GM23338 (cell line): ENCODE measurements around the gene DENND5A.

ENCODE experiments used
- POLR2AphosphoS5 ChIP-seq: IDR thresholded peaks from 2 replicates; pipeline ENCODE4 v1.6.1; 2016; ENCODE audit warnings: antibody characterized with exemption, low read depth
- TF ChIP-seq, protein P1 (sequence below), 2 experiments: fragments of 200-600 bp in 1 of 2; sonication (generic) in 1 of 2; conservative IDR thresholded peaks; 2 replicates each; pipeline versions ENCODE4 v1.5.1 to v1.6.1; 2016 to 2017; ENCODE audit warnings: antibody characterized with exemption in 2 of 2, low read depth in 2 of 2, mild to moderate bottlenecking in 2 of 2, moderate library complexity in 1 of 2

DNA sequence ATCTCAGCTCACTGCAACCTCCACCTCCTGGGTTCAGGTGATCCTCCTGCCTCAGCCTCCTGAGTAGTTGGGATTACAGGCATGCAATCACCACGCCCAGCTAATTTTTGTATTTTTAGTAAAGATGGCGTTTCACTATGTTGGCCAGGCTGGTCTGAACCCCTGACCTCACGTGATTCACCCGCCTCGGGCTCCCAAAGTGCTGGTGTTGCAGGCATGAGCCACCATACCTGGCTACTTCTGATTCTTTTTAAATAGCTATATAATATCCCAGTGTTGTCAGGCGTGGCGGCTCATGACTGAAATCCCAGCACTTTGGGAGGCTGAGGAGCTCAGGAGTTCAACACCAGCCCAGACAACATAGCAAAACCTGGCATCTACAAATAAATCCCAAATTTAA, 28.5 kb upstream of the DENND5A start:
- TF ChIP-seq, protein P1, sequence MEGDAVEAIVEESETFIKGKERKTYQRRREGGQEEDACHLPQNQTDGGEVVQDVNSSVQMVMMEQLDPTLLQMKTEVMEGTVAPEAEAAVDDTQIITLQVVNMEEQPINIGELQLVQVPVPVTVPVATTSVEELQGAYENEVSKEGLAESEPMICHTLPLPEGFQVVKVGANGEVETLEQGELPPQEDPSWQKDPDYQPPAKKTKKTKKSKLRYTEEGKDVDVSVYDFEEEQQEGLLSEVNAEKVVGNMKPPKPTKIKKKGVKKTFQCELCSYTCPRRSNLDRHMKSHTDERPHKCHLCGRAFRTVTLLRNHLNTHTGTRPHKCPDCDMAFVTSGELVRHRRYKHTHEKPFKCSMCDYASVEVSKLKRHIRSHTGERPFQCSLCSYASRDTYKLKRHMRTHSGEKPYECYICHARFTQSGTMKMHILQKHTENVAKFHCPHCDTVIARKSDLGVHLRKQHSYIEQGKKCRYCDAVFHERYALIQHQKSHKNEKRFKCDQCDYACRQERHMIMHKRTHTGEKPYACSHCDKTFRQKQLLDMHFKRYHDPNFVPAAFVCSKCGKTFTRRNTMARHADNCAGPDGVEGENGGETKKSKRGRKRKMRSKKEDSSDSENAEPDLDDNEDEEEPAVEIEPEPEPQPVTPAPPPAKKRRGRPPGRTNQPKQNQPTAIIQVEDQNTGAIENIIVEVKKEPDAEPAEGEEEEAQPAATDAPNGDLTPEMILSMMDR (conservative IDR thresholded peaks at IDR 0.05; ENCODE audit: low read depth in 2 of 2) = no peak
- no peak for TF ChIP-seq POLR2AphosphoS5
